HG03469 (cell line): ENCODE results near the gene KIAA1210.
"Not testable (repeated sequence)": the region's sequence is repeated elsewhere in the genome, so short reads cannot be mapped to it uniquely, and the experiment has no call there.

Source experiments
- ATAC-seq: cut with Tn5 transposase; IDR thresholded peaks from one replicate; pipeline ENCODE4 v1.9.1; 2021; ENCODE audit warnings: mild to moderate bottlenecking, moderate library complexity, moderate number of reproducible peaks; ENCODE audit not compliant: unreplicated experiment

Gene KIAA1210

DNA sequence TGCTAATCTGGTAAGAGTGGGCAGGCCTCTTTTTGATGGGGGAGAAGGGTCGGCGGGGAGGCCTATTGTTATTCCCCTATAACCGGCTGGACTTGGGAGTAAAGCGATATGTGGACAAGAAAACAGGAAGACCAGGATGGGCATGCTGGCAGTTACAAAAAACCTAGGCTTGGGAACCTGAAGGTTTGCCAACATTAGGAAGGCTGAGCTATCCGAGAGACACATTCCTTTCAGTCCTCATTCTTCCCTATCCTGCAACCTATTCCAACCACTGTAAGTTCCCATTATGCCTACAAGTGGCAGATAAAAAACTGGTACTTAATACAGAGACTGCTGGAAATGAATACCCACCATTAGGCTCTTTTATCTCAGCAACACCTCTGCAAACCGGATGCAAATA lies 87.2 kb downstream of the KIAA1210 start:
- ATAC-seq = no peak

- ATAC-seq = no peak
Observed at GRCh38 chrX:119036107-119037029, 91.2 kb downstream of the KIAA1210 start.

DNA sequence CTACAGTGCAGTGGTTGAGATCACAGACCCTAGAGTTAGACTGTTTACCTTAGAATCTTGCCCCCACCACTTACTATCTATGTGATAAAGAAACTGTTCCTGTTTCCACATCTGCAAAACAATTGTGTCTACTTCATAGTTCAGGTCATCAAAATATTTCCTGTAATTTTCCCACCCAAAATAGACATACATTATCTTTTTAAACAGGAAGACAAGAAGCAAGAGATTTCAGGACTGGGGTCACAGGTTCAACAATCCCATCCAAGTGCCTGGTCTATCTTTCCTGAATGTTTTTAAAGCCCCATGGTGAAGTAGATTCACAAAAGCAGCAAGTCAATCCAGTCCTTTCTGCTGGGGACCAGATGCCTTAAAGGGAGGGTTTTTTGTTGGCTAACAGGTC lies 96.6 kb downstream of the KIAA1210 start:
- no peak for ATAC-seq

- not testable (repeated sequence) for ATAC-seq
Observed at GRCh38 chrX:119029656-119030055, 98.0 kb downstream of the KIAA1210 start.

GRCh38 chrX:119028733-119029330 lies 98.8 kb downstream of the KIAA1210 start:
- no peak for ATAC-seq
